WERI-Rb-1 (cell line): ENCODE measurements around the gene ACSS2.

ENCODE experiments used
- DNase-seq: peaks from one replicate; pipeline ENCODE4 v3.0.0-alpha.2; 2020
- H3K27ac ChIP-seq: fragments of 250-450 bp; sonication (Bioruptor Pico); 2 replicates; pipeline ENCODE4 v1.5.1; 2020; ENCODE audit warnings: mild to moderate bottlenecking, moderate library complexity
- H3K27me3 ChIP-seq: fragments of 250-450 bp; sonication (Bioruptor Pico); 2 replicates; pipeline ENCODE4 v1.5.1; 2021; ENCODE audit warnings: mild to moderate bottlenecking, low read depth, moderate library complexity; ENCODE audit not compliant: insufficient read depth, severe bottlenecking
- H3K36me3 ChIP-seq: fragments of 250-450 bp; sonication (Bioruptor Pico); 2 replicates; pipeline ENCODE4 v1.5.1; 2020; ENCODE audit warnings: mild to moderate bottlenecking, moderate library complexity
- H3K4me3 ChIP-seq: 2 replicates; pipeline ENCODE4 v1.5.1; 2011; ENCODE audit warnings: low read depth, mild to moderate bottlenecking, control low read depth, low read length
- H3K9me3 ChIP-seq: fragments of 250-450 bp; sonication (Bioruptor Pico); 2 replicates; pipeline ENCODE4 v1.5.1; 2021; ENCODE audit warnings: mild to moderate bottlenecking, moderate library complexity; ENCODE audit not compliant: severe bottlenecking
- TF ChIP-seq, protein P1 (sequence below): IDR thresholded peaks from 2 replicates; pipeline ENCODE4 v1.5.1; 2011; ENCODE audit warnings: low read depth, mild to moderate bottlenecking, control low read depth, inconsistent platforms, low read length

Gene ACSS2

DNA sequence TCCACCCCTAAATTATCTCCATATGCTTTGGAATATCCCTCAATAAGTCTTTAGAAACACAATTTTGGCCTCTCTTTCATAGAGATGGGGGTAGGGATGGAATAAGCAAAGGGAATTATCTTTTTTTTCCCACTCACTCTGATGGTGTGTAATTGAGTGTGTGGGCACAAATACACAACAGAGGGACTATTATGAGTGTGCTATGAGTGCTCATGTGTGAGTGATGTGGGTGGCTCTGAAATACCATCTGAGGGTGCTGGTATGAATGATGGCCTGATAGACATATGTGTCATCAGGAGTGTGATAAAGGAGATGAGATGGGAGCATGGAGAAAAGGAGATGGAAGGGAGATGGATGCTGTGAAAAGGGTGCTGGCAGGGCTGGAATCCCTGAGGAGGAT is 43.6 kb downstream of the ACSS2 start:
- Histone ChIP-seq H3K27ac (no peak overlapping the region), H3K4me3 (no peak overlapping the region), H3K9me3 (no peaks in the 10 kb centered on the region), H3K36me3 (no peaks in the 10 kb centered on the region; the same call in 1 of the 2 replicates), H3K27me3 (no peaks in the 10 kb centered on the region)
- DNase-seq = no peak
- TF ChIP-seq, protein P1, sequence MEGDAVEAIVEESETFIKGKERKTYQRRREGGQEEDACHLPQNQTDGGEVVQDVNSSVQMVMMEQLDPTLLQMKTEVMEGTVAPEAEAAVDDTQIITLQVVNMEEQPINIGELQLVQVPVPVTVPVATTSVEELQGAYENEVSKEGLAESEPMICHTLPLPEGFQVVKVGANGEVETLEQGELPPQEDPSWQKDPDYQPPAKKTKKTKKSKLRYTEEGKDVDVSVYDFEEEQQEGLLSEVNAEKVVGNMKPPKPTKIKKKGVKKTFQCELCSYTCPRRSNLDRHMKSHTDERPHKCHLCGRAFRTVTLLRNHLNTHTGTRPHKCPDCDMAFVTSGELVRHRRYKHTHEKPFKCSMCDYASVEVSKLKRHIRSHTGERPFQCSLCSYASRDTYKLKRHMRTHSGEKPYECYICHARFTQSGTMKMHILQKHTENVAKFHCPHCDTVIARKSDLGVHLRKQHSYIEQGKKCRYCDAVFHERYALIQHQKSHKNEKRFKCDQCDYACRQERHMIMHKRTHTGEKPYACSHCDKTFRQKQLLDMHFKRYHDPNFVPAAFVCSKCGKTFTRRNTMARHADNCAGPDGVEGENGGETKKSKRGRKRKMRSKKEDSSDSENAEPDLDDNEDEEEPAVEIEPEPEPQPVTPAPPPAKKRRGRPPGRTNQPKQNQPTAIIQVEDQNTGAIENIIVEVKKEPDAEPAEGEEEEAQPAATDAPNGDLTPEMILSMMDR = no peak

DNA sequence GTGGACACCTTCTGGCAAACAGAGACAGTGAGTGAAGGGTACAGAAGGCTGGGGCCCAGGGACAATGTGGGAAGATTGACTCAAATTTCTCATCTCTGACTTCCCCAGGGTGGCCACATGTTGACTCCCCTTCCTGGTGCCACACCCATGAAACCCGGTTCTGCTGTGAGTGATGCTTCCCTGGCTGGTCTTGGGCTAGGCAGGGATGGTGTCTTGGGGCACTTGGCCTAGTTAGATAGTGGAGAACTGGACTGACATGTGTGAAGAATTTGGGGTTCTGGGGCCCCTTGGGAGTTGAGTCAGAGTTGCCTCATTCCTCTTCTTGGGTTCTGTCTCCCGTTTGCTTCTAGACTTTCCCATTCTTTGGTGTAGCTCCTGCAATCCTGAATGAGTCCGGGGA is 45.0 kb downstream of the ACSS2 start:
- H3K27ac ChIP-seq = no peak overlapping the region
- H3K27me3 ChIP-seq = no peaks in the 10 kb centered on the region
- H3K4me3 ChIP-seq = no peak overlapping the region
- DNase-seq = no peak
- no peaks in the 10 kb centered on the region; the same call in 1 of the 2 replicates for H3K36me3 ChIP-seq
- no peaks in the 10 kb centered on the region for H3K9me3 ChIP-seq
- TF ChIP-seq, protein P1 = no peak

DNA sequence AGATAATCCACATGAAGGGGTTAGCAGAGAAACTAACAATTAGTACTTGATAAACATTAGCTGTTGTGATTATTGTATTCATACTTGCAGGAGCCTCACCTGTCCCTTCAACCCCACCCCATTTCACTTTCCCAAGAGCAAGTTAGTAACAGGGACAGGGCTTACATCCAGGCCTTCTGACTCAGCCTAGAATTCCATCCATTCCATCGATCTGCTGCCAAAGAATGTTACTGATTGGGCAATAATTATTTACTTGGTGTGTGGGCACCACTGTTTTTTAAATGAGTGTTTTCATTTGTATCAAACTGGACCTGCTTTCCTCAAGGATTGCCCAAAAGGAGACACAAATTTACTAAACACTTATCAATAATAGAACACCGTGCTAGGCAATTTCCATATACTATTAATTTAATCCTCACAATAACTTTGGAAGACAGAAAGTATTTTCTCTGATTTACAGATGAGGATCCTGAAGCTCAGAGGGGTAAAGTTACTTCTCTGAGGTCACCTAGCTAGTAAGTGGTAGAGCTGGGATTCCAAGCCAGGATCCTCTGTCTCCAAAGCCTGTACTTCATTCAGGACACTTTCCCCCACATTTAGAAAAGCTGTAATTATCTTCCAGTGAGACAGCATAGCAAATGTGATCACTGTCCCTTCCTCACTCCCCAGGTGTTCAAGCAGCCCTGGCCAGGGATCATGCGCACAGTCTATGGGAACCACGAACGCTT is 46.4 kb downstream of the ACSS2 start:
- no peaks in the 10 kb centered on the region for H3K27me3 ChIP-seq
- no peak overlapping the region for H3K27ac ChIP-seq
- no peaks in the 10 kb centered on the region for H3K9me3 ChIP-seq
- no peak overlapping the region for H3K4me3 ChIP-seq
- DNase-seq = no peak
- H3K36me3 ChIP-seq = peaks cover 5% of the 10 kb centered on the region
- TF ChIP-seq, protein P1 = no peak

DNA sequence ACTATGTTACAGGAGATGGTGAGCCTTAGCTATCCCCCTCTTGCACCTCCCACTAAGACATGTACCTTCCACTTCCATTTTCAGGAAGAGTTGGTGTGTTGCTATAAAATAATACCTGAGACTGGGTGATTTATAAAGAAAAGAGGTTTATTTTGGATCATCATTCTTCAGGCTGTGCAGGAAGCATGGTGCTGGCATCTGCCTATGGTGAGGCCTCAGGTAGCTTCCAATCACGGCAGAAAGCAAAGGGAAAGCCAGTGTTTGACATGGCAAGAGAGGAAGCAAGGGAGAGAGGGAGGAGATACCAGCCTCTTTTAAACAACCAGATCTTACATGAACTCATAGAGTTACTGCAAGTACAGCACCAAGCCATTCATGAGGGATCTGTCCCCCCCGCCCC is 47.0 kb downstream of the ACSS2 start:
- no peak for DNase-seq
- TF ChIP-seq, protein P1 = no peak
- H3K27ac ChIP-seq = no peak overlapping the region
- H3K9me3 ChIP-seq = no peaks in the 10 kb centered on the region
- H3K36me3 ChIP-seq = peaks cover 5% of the 10 kb centered on the region
- no peaks in the 10 kb centered on the region for H3K27me3 ChIP-seq
- H3K4me3 ChIP-seq = no peak overlapping the region

DNA sequence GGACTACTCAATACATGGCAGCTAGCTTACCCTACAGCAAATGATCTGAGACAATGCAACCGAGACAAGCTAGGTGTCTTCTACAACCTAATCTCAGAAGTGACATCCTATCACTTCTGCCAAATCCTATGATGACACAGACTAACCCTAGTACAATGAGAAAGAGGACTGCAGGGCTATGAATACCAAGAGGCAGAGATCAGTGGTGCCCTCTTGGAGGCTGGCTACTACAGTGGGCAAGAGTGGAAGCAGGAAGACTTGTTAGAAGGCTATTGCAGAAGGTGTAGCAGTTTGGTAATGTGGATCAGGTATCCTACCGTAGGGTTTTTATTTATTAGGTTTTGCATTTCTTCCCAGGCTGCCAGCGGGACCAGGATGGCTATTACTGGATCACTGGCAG is 48.9 kb downstream of the ACSS2 start:
- TF ChIP-seq, protein P1 = no peak
- DNase-seq = no peak
- Histone ChIP-seq H3K9me3 (no peaks in the 10 kb centered on the region), H3K27me3 (no peaks in the 10 kb centered on the region), H3K4me3 (no peak overlapping the region), H3K27ac (no peak overlapping the region), H3K36me3 (peaks cover 22% of the 10 kb centered on the region)

DNA sequence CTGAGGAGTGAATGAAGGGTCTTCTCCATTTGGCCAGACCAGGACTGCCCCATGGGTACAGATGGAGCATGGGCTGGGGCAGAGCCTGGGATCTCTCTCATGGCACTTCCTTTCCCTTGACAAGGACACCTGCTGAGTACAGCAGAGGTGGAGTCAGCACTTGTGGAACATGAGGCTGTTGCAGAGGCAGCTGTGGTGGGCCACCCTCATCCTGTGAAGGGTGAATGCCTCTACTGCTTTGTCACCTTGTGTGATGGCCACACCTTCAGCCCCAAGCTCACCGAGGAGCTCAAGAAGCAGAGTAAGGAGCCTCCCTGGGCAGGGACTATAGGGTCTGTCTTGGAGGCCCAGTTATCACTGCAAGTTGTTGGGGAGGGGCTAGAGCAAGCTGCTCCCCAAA is 49.6 kb downstream of the ACSS2 start:
- Histone ChIP-seq H3K27me3 (no peaks in the 10 kb centered on the region), H3K4me3 (no peak overlapping the region), H3K9me3 (no peaks in the 10 kb centered on the region), H3K36me3 (peaks cover 22% of the 10 kb centered on the region), H3K27ac (no peak overlapping the region)
- DNase-seq = no peak
- TF ChIP-seq, protein P1 = no peak
